Measurements from ENCODE around the gene AIRE. TPM values are rescaled to one million over a fixed set of nuclear protein-coding genes. Genes with fewer than 3 reads are reported as not detected.

AIRE gene
- total RNA-seq, 4 donors from 2014 or later: 0.30 TPM; not detected in 3

DNA sequence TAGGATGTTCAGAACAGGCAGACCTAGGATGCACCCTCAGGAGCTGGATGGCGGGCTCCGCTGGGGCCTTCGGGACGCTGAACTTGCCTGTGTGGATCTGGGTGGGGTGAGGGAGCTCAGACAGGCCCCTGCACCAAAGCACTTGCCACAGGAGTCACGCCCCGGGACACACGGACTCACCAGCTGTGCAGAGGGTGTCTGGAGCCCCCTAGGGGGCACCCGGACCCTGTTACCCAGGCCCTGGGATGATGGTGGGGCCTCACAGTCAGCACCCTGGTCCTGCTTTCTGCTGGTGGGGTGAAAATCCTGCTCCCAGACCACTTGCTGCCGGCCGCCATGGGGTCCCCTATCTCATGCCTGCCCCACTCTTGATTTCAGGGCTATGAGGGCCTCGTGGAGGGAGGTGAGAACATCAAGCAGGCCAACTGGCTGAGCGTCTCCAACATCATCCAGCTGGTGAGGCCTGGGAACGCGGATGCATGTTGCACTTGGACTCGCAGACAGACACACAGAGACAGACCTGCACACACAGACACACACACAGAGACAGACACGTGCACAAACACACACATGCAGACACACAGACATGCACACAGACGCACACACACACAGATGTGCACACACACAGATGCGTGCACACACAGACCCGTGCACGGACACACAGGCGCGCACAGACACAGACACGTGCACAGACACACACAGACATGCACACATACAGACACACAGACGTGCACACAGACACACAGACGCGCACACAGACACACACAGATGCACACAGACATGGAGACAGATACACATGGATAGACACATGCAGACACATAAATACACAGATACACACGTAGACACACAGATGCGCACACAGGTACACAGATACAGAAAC, 25.2 kb downstream of the AIRE start:
- Histone ChIP-seq H3K4me3 (no peak overlapping the region), H3K27me3 (no peaks in the 10 kb centered on the region), H3K4me1 (peaks cover 0 to 45% (median 19%) of the 10 kb centered on the region in 4 donors), H3K27ac (peak overlapping the region in 1 of 4 donors; percentile 98), H3K9me3 (no peaks in the 10 kb centered on the region), H3K36me3 (peaks cover 0 to 71% (median 21%) of the 10 kb centered on the region in 3 donors)
- DNase-seq (ENCODE audit: low spot score in 2 of 2): no peak
- WGBS, 2 donors: 88 to 92% methylated on average over 17 to 18 of the region's 28 CpGs
- TF ChIP-seq EP300 (IDR thresholded peaks at IDR 0.05) (no peak), POLR2A (IDR thresholded peaks at IDR 0.05) (no peak)
- TF ChIP-seq, protein P1, sequence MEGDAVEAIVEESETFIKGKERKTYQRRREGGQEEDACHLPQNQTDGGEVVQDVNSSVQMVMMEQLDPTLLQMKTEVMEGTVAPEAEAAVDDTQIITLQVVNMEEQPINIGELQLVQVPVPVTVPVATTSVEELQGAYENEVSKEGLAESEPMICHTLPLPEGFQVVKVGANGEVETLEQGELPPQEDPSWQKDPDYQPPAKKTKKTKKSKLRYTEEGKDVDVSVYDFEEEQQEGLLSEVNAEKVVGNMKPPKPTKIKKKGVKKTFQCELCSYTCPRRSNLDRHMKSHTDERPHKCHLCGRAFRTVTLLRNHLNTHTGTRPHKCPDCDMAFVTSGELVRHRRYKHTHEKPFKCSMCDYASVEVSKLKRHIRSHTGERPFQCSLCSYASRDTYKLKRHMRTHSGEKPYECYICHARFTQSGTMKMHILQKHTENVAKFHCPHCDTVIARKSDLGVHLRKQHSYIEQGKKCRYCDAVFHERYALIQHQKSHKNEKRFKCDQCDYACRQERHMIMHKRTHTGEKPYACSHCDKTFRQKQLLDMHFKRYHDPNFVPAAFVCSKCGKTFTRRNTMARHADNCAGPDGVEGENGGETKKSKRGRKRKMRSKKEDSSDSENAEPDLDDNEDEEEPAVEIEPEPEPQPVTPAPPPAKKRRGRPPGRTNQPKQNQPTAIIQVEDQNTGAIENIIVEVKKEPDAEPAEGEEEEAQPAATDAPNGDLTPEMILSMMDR (IDR thresholded peaks at IDR 0.05): no peak

DNA sequence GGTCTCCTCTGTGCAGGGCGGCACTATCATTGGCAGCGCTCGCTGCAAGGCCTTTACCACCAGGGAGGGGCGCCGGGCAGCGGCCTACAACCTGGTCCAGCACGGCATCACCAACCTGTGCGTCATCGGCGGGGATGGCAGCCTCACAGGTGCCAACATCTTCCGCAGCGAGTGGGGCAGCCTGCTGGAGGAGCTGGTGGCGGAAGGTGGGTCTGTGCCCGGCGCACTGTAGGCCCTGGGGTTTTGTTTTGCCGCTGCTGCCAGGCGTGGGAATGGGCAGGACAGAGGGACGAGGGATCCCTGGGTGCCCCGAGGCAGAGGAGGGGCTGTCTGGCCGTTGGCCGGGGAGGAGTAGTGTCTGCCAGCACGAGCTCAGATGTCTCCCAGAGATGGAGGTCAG, 26.4 kb downstream of the AIRE start:
- Histone ChIP-seq H3K27me3 (no peaks in the 10 kb centered on the region), H3K36me3 (peaks cover 0 to 83% (median 21%) of the 10 kb centered on the region in 3 donors)
- WGBS, 2 donors: 77 to 93% methylated on average over 11 to 20 of the region's 22 CpGs

DNA sequence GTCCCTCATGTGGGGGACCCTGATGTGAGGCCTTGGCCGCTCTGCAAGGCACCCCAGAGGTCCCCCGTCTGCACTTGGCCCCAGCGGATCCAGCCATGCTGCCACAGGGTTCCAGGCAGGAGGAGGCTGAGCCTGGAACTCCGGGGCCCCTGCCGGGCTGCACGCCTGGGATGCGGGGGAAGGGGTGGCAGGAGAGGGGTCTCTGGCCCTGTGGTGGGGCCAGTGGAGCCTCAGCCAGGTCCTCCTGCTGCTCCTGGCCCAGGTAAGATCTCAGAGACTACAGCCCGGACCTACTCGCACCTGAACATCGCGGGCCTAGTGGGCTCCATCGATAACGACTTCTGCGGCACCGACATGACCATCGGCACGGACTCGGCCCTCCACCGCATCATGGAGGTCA, 27.0 kb downstream of the AIRE start:
- peaks cover 0 to 28% (median 5%) of the 10 kb centered on the region in 4 donors for H3K4me1 ChIP-seq
- DNase-seq (ENCODE audit: low spot score in 2 of 2): no peak
- no peaks in the 10 kb centered on the region for H3K27me3 ChIP-seq
- H3K9me3 ChIP-seq: no peaks in the 10 kb centered on the region
- H3K27ac ChIP-seq: peak overlapping the region in 1 of 4 donors; percentile 74
- H3K36me3 ChIP-seq: peaks cover 0 to 90% (median 21%) of the 10 kb centered on the region in 3 donors
- TF ChIP-seq, protein P1 (IDR thresholded peaks at IDR 0.05): no peak
- TF ChIP-seq EP300 (IDR thresholded peaks at IDR 0.05) (no peak), POLR2A (IDR thresholded peaks at IDR 0.05) (no peak)
- WGBS, 2 donors: 89% methylated on average over 10 to 17 of the region's 19 CpGs
- H3K4me3 ChIP-seq: no peak overlapping the region

More for the DNA sequence above, 26.4 kb downstream of the AIRE start:
- Histone ChIP-seq H3K4me1 (peaks cover 0 to 35% (median 7%) of the 10 kb centered on the region in 4 donors), H3K27ac (no peak overlapping the region), H3K4me3 (no peak overlapping the region), H3K9me3 (no peaks in the 10 kb centered on the region)
- DNase-seq (ENCODE audit: low spot score in 2 of 2): no peak
- TF ChIP-seq, protein P1 (IDR thresholded peaks at IDR 0.05): no peak
- no peak for TF ChIP-seq EP300 (IDR thresholded peaks at IDR 0.05)
- TF ChIP-seq POLR2A (IDR thresholded peaks at IDR 0.05): no peak

DNA sequence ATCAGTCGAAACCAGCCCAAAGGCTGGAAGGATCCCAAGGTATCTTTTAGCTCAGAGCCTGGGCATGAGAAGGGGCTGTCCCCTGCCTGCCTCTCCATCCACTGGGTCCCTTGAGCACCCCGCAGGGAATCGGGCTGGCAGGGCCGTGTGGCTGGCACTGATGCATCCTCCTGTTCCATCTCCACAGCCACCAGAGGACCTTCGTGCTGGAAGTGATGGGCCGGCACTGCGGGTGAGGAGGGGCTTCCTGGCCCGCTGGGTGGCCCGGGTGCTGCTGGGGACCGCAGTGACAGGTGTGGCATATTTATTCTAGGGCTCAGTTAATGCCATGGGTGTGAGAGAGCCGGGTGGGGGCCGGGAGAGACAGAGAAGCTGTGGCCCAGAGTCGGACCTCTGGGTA, 27.8 kb downstream of the AIRE start:
- Histone ChIP-seq H3K36me3 (peaks cover 0 to 97% (median 21%) of the 10 kb centered on the region in 3 donors), H3K27me3 (no peaks in the 10 kb centered on the region), H3K4me3 (no peak overlapping the region), H3K27ac (peak overlapping the region in 1 of 4 donors; percentile 74), H3K9me3 (no peaks in the 10 kb centered on the region), H3K4me1 (peaks cover 0 to 21% (median 2%) of the 10 kb centered on the region in 4 donors)
- no peak for DNase-seq (ENCODE audit: low spot score in 2 of 2)
- 87 to 89% methylated on average over 12 to 13 of the region's 13 CpGs for WGBS, 2 donors
- TF ChIP-seq POLR2A (IDR thresholded peaks at IDR 0.05) (no peak), EP300 (IDR thresholded peaks at IDR 0.05) (no peak)
- TF ChIP-seq, protein P1 (IDR thresholded peaks at IDR 0.05): no peak

DNA sequence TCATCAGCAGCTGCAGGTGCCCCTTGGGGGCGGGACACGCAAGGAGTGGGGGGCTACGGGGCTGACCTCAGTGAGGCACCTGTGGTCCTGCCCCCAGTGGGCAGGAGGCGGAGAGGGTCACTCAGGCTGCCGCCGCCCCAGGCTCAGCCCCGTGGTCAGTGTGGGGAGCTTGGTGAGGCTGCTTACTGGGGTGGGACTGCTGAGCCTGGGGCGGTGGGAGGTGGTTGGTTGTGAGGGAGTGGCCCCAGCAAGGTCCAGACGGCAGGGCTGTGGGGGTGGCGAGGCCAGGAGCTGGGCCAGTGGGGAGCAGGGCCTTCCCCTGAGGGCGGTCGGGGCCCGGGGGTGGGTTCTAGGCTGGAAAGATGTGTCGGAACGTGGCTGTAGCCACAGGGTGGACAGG, 28.5 kb downstream of the AIRE start:
- Histone ChIP-seq H3K4me3 (no peak overlapping the region), H3K27me3 (no peaks in the 10 kb centered on the region), H3K36me3 (peaks cover 0 to 100% (median 21%) of the 10 kb centered on the region in 3 donors), H3K27ac (peak overlapping the region in 1 of 4 donors; percentile 74), H3K9me3 (no peaks in the 10 kb centered on the region), H3K4me1 (peaks cover 0 to 14% (median 0%) of the 10 kb centered on the region in 4 donors)
- DNase-seq (ENCODE audit: low spot score in 2 of 2): no peak
- TF ChIP-seq POLR2A (IDR thresholded peaks at IDR 0.05) (no peak), EP300 (IDR thresholded peaks at IDR 0.05) (no peak)
- TF ChIP-seq, protein P1 (IDR thresholded peaks at IDR 0.05): no peak
- whole genome bisulfite sequencing, 2 donors: 82 to 87% methylated on average over 15 of the region's 15 CpGs

All from tibial nerve (tissue), 4 donors.